ENCODE data around the gene LAPTM5. TPM values are rescaled to one million over a fixed set of nuclear protein-coding genes. Genes with fewer than 3 reads are reported as not detected.

The LAPTM5 gene
- total RNA-seq, 6 donors from 2014 or later = 148 to 624 (median 225) TPM

- Histone ChIP-seq H3K4me1 (peaks cover 6 to 28% (median 11%) of the 10 kb centered on the region in 4 donors), H3K27ac (peak overlapping the region in 1 of 4 donors; percentile 39), H3K9me3 (no peaks in the 10 kb centered on the region), H3K4me3 (no peak overlapping the region), H3K36me3 (no peaks in the 10 kb centered on the region), H3K27me3 (no peaks in the 10 kb centered on the region)
- TF ChIP-seq EP300 (IDR thresholded peaks at IDR 0.05) (no peak), CTCF (IDR thresholded peaks at IDR 0.05) (no peak), POLR2AphosphoS5 (IDR thresholded peaks at IDR 0.05) (no peak), POLR2A (IDR thresholded peaks at IDR 0.05) (no peak)
- DNase-seq (no peak), ATAC-seq (ENCODE audit: low FRiP score in 2 of 2) (peak in 1 of 2 donors; percentile 36)
- 37 to 52% methylated on average over 5 of the region's 5 CpGs for WGBS, 2 donors
Observed at GRCh38 chr1:30780409-30780808, 22.8 kb upstream of the LAPTM5 start.

- DNase-seq = peak; percentile 88 to 93
- Histone ChIP-seq H3K27ac (no peak overlapping the region), H3K4me3 (no peak overlapping the region), H3K9me3 (no peaks in the 10 kb centered on the region), H3K27me3 (no peaks in the 10 kb centered on the region), H3K36me3 (no peaks in the 10 kb centered on the region), H3K4me1 (peaks cover 6 to 28% (median 11%) of the 10 kb centered on the region in 4 donors)
- ATAC-seq (ENCODE audit: low FRiP score in 2 of 2) = peak; percentile 74 to 85
- WGBS, 2 donors = 16 to 17% methylated on average over 10 to 12 of the region's 12 CpGs
- TF ChIP-seq CTCF (IDR thresholded peaks at IDR 0.05) = peak; percentile 96 to 99 (median 97)
- no peak for TF ChIP-seq EP300 (IDR thresholded peaks at IDR 0.05)
Observed at GRCh38 chr1:30779294-30780071, 21.9 kb upstream of the LAPTM5 start.

GRCh38 chr1:30778979-30779293, 21.4 kb upstream of the LAPTM5 start:
- H3K9me3 ChIP-seq = no peaks in the 10 kb centered on the region
- H3K4me1 ChIP-seq = peaks cover 6 to 27% (median 11%) of the 10 kb centered on the region in 4 donors
- TF ChIP-seq POLR2AphosphoS5 (IDR thresholded peaks at IDR 0.05) (no peak), CTCF (IDR thresholded peaks at IDR 0.05) (no peak), EP300 (IDR thresholded peaks at IDR 0.05) (no peak), POLR2A (IDR thresholded peaks at IDR 0.05) (no peak)
- H3K27me3 ChIP-seq = no peaks in the 10 kb centered on the region
- ATAC-seq (ENCODE audit: low FRiP score in 2 of 2) = no peak
- WGBS, 2 donors = 70 to 72% methylated on average over 6 of the region's 6 CpGs
- no peaks in the 10 kb centered on the region for H3K36me3 ChIP-seq
- DNase-seq = no peak
- H3K4me3 ChIP-seq = no peak overlapping the region
- no peak overlapping the region for H3K27ac ChIP-seq

GRCh38 chr1:30778154-30778978, 20.8 kb upstream of the LAPTM5 start:
- WGBS, 2 donors = 55 to 71% methylated on average over 9 to 11 of the region's 11 CpGs
- peaks cover 6 to 21% (median 9%) of the 10 kb centered on the region in 4 donors for H3K4me1 ChIP-seq
- no peaks in the 10 kb centered on the region for H3K9me3 ChIP-seq
- no peak overlapping the region for H3K27ac ChIP-seq
- no peaks in the 10 kb centered on the region for H3K36me3 ChIP-seq
- TF ChIP-seq POLR2A (IDR thresholded peaks at IDR 0.05) (no peak), CTCF (IDR thresholded peaks at IDR 0.05) (no peak), EP300 (IDR thresholded peaks at IDR 0.05) (no peak), POLR2AphosphoS5 (IDR thresholded peaks at IDR 0.05) (no peak)
- H3K27me3 ChIP-seq = no peaks in the 10 kb centered on the region
- peak in 1 of 2 donors; percentile 56 for ATAC-seq (ENCODE audit: low FRiP score in 2 of 2)
- H3K4me3 ChIP-seq = no peak overlapping the region
- DNase-seq = no peak

All from upper lobe of left lung (tissue), 6 donors.